Suprapubic skin (tissue), 4 donors: ENCODE measurements around the gene LENEP. TPM values are rescaled to one million over a fixed set of nuclear protein-coding genes. Genes with fewer than 3 reads are reported as not detected.

ENCODE experiments used
- DNase-seq, 2 donors: peaks; one replicate each; pipeline ENCODE4 v3.0.0-alpha.2; 2019; ENCODE audit warnings: low spot score in 2 of 2
- H3K27ac ChIP-seq: fragments of 200-600 bp; sonication (generic); one replicate; pipeline ENCODE4 v1.5.1; 2019
- H3K27me3 ChIP-seq: fragments of 200-600 bp; sonication (generic); one replicate; pipeline ENCODE4 v1.5.1; 2019
- H3K36me3 ChIP-seq: fragments of 200-600 bp; sonication (generic); one replicate; pipeline ENCODE4 v1.5.1; 2019
- H3K4me1 ChIP-seq: fragments of 200-600 bp; sonication (generic); one replicate; pipeline ENCODE4 v1.5.1; 2019
- H3K4me3 ChIP-seq: fragments of 200-600 bp; sonication (generic); one replicate; pipeline ENCODE4 v1.5.1; 2019; ENCODE audit warnings: mild to moderate bottlenecking
- H3K9me3 ChIP-seq: fragments of 200-600 bp; sonication (generic); one replicate; pipeline ENCODE4 v1.5.1; 2019
- CTCF ChIP-seq, 2 donors: fragments of 200-600 bp in 1 of 2; fragments of 450-650 bp in 1 of 2; sonication (generic) in 1 of 2; IDR thresholded peaks; one replicate each; pipeline ENCODE4 v1.5.1; 2016 to 2019; ENCODE audit warnings: antibody characterized with exemption in 2 of 2, mild to moderate bottlenecking in 1 of 2, moderate library complexity in 1 of 2
- EP300 ChIP-seq: sonication (generic); formaldehyde crosslinking; IDR thresholded peaks from one replicate; pipeline ENCODE4 v1.6.1; 2017; ENCODE audit warnings: antibody characterized with exemption
- POLR2A ChIP-seq, 2 donors: fragments of 450-650 bp; IDR thresholded peaks; one replicate each; pipeline ENCODE4 v1.6.1; 2017; ENCODE audit warnings: antibody characterized with exemption in 2 of 2, mild to moderate bottlenecking in 2 of 2, moderate library complexity in 2 of 2
- POLR2AphosphoS5 ChIP-seq, 3 donors: sonication (generic); formaldehyde crosslinking; IDR thresholded peaks; one replicate each; pipeline ENCODE4 v1.6.1; 2017; ENCODE audit warnings: antibody characterized with exemption in 3 of 3
- WGBS: methylation state at CpG from one replicate; pipeline ENCODE4 v1.1.5; 2018; 5-methylcytosine and 5-hydroxymethylcytosine counted together
- total RNA-seq, 4 donors: library from RNA; depleted of rRNA; stranded (reverse); fragments of >200 nt; gene quantifications; one replicate each; pipeline ENCODE4 v1.1.0, GENCODE V29; 2016

LENEP gene
- total RNA-seq, 4 donors from 2014 or later, result 3.0 TPM; not detected in 3

DNA sequence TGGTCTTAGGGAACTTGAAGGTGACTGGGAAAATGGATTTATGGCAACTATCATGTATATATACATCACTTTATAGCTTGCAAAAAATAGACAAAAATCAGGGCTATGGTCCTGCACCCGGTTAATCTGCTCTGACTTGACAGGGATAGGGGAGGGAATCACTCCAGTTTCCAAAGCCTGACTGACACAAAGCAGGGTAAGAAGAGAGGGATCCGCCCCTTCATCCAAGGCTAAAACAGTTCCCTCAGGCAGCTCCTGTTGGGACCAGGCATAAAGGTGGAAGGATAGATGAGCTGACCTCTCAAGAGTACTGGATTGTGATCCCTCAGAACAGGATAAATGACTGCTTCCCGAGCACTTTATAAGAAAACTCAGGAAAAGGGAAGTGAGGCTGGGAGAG, 38.8 kb upstream of the LENEP start:
- no peak for TF ChIP-seq CTCF (IDR thresholded peaks at IDR 0.05)
- no peak for TF ChIP-seq EP300
- no peak for TF ChIP-seq POLR2AphosphoS5 (IDR thresholded peaks at IDR 0.05)
- no peak for TF ChIP-seq POLR2A (IDR thresholded peaks at IDR 0.05)
- Histone ChIP-seq H3K4me1 (peaks cover 49% of the 10 kb centered on the region), H3K4me3 (no peak overlapping the region), H3K27me3 (no peaks in the 10 kb centered on the region), H3K27ac (no peak overlapping the region), H3K36me3 (peaks cover 30% of the 10 kb centered on the region), H3K9me3 (no peaks in the 10 kb centered on the region)
- WGBS, result 66% methylated on average over 3 of the region's 3 CpGs
- no peak for DNase-seq

DNA sequence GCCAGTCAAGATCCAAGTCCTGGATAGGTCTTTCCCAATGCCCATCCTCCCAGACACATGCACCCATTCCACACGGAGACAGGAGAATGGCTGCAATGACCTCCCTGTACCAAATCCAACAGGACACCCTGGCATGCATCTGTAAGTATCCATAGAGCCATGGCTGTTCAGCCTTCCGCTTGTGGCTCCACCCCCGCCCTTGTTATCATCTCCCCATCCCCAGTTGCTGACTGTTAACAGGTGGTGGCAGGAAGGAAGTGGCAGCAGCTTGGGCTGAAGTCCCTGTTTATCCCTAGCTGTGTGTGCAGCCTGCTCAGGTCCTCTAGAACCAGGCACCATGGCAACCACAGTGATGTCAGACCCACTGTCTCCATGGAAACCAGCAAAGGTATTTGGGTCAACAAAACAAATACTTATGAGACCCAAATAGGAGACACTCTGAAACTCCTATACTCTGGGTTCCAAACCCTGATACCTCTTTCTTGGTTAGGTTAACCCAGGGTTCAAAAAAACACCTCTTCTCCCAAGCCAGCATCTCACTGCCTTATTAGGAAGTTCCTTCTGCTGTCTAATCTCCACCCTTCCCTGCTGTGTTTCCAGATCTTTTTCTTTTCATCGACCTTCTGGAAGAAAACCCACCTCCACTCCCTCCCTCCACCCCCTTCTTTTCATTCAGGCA, 38.2 kb upstream of the LENEP start:
- peak overlapping the region; percentile 76 for H3K27ac ChIP-seq
- 10% methylated on average over 3 of the region's 4 CpGs for WGBS
- peaks cover 56% of the 10 kb centered on the region for H3K4me1 ChIP-seq
- H3K4me3 ChIP-seq, result peak overlapping the region; percentile 54
- H3K9me3 ChIP-seq, result no peaks in the 10 kb centered on the region
- no peak for DNase-seq
- peaks cover 30% of the 10 kb centered on the region for H3K36me3 ChIP-seq
- H3K27me3 ChIP-seq, result no peaks in the 10 kb centered on the region
- no peak for TF ChIP-seq EP300
- no peak for TF ChIP-seq CTCF (IDR thresholded peaks at IDR 0.05)
- TF ChIP-seq POLR2AphosphoS5 (IDR thresholded peaks at IDR 0.05), result no peak
- no peak for TF ChIP-seq POLR2A (IDR thresholded peaks at IDR 0.05)

DNA sequence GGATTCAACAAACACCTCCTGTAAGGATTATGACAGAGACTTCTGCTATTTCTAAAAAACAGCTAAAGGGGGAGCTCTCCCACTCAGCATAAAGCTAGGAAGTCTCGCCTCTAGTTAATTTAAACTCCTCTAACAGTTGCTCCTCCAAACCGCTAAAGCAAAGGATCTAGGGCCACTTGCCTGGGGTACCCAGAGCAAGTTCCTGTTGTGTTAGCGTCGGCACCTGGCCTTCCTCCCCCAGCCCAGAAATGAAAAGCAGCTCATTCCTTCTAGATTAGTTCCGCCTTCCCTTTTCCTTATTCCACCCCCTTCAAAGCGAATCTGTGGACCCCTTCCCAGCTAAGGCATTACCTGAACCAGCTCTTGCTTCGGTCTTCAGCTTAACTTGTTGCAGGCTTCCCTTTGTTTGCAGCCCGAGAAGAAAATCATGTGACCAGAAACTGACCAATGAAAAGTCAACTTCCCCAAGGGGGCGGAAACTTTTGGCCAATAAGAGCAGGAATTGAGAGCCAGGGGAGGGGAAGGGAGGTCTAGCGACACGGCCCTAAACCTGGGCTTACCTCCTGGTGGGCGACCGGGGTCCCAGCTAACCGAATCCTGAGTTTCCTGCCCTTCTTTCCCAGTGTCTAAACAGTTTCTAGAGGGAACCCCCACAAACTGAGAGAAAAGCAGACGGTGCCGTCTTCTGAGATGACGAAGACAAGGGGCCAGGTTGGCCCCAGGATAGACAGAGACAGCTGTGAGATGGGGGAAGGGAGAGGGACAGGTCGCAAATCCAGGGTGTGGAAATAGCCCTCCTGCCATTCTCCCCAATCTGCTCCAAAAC, 37.5 kb upstream of the LENEP start, which contains the start of gene PBXIP1:
PBXIP1 (minus strand) TSS at position 382 of the 826 bp plus-strand sequence. CDS start 2,378 bp downstream, outside the sequence.
- H3K9me3 ChIP-seq, result no peaks in the 10 kb centered on the region
- H3K27ac ChIP-seq, result peak within 1 kb of the TSS; percentile 76
- 0% methylated on average over 18 of the region's 18 CpGs for WGBS
- TF ChIP-seq EP300 (no peak), POLR2AphosphoS5 (IDR thresholded peaks at IDR 0.05) (no peak), POLR2A (IDR thresholded peaks at IDR 0.05) (peak in 1 of 2 donors; percentile 28), CTCF (IDR thresholded peaks at IDR 0.05) (peak in 1 of 2 donors; percentile 9)
- peak within 1 kb of the TSS; percentile 54 for H3K4me3 ChIP-seq
- no peaks in the 10 kb centered on the region for H3K27me3 ChIP-seq
- peaks cover 22% of the 10 kb centered on the region for H3K36me3 ChIP-seq
- peak; percentile 87 to 88 for DNase-seq
- peaks cover 63% of the 10 kb centered on the region for H3K4me1 ChIP-seq

DNA sequence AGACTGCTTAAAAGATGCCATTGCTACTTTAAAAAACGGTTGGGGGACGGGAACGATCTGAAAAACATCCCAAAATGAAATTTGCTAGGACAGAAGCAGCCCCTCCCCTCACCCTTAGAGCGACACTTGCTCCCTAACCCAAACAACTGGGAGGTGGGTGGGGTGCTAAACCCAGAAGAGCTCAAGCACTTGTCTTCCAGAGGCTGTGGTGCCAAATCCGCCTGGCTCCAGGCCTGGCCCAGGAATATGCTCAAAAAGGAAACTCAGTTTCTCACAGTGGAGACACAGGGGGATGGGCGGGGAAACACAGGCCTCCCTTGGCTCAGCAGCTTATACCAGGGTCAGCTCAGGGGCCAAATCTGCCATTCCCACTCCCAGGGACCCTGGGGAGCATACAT, 36.8 kb upstream of the LENEP start:
- DNase-seq, result no peak
- Histone ChIP-seq H3K9me3 (no peaks in the 10 kb centered on the region), H3K36me3 (peaks cover 16% of the 10 kb centered on the region), H3K4me1 (peaks cover 67% of the 10 kb centered on the region), H3K27ac (peak overlapping the region; percentile 76), H3K27me3 (no peaks in the 10 kb centered on the region), H3K4me3 (peak overlapping the region; percentile 54)
- TF ChIP-seq CTCF (IDR thresholded peaks at IDR 0.05), result no peak
- TF ChIP-seq POLR2A (IDR thresholded peaks at IDR 0.05), result no peak
- no peak for TF ChIP-seq POLR2AphosphoS5 (IDR thresholded peaks at IDR 0.05)
- TF ChIP-seq EP300, result no peak
- 12% methylated on average over 6 of the region's 6 CpGs for WGBS

- no peaks in the 10 kb centered on the region for H3K9me3 ChIP-seq
- 28% methylated on average over 9 of the region's 9 CpGs for WGBS
- DNase-seq, result no peak
- no peaks in the 10 kb centered on the region for H3K27me3 ChIP-seq
- TF ChIP-seq POLR2A (IDR thresholded peaks at IDR 0.05), result no peak
- TF ChIP-seq POLR2AphosphoS5 (IDR thresholded peaks at IDR 0.05), result no peak
- no peak for TF ChIP-seq CTCF (IDR thresholded peaks at IDR 0.05)
- TF ChIP-seq EP300, result no peak
- peaks cover 70% of the 10 kb centered on the region for H3K4me1 ChIP-seq
- peak overlapping the region; percentile 76 for H3K27ac ChIP-seq
- H3K4me3 ChIP-seq, result no peak overlapping the region
- peaks cover 16% of the 10 kb centered on the region for H3K36me3 ChIP-seq
Measured at GRCh38 chr1:154957091-154957657, 36.2 kb upstream of the LENEP start.
